Measurements from ENCODE around the gene GFY. TPM values are rescaled to one million over a fixed set of nuclear protein-coding genes. Genes with fewer than 3 reads are reported as not detected.

The GFY gene
- total RNA-seq, 1 experiment from 2014 or later, result not detected

Other genes starting within 250 kb of the GFY start
- not detected in 2 replicates for gene SLC6A16, start 100.2 kb upstream of the GFY start, total RNA-seq (2014; rRNA removed; shearing (Covaris generic))
- gene CD37, start 90.0 kb upstream of the GFY start, total RNA-seq (2014; rRNA removed; shearing (Covaris generic)), result not detected in 2 replicates
- 27.7 and 33.7 TPM in 2 replicates for gene TEAD2, start 63.0 kb upstream of the GFY start, total RNA-seq (2014; rRNA removed; shearing (Covaris generic))
- gene DKKL1, start 61.5 kb upstream of the GFY start, total RNA-seq (2014; rRNA removed; shearing (Covaris generic)), result 0.13 and 0.75 TPM in 2 replicates
- gene KASH5, start 37.1 kb upstream of the GFY start, total RNA-seq (2014; rRNA removed; shearing (Covaris generic)), result not detected in 2 replicates
- gene PTH2, start 1.9 kb upstream of the GFY start, total RNA-seq (2014; rRNA removed; shearing (Covaris generic)), result not detected in 2 replicates
- not detected in 2 replicates for gene SLC17A7, start 16.1 kb downstream of the GFY start, total RNA-seq (2014; rRNA removed; shearing (Covaris generic))
- gene PIH1D1, start 26.4 kb downstream of the GFY start, total RNA-seq (2014; rRNA removed; shearing (Covaris generic)), result 78.2 and 111 TPM in 2 replicates
- gene ALDH16A1, start 27.8 kb downstream of the GFY start, total RNA-seq (2014; rRNA removed; shearing (Covaris generic)), result 37.5 and 52.9 TPM in 2 replicates
- 0.95 TPM in 1 of 2 replicates, not detected in the other for gene FLT3LG, start 48.8 kb downstream of the GFY start, total RNA-seq (2014; rRNA removed; shearing (Covaris generic))
- 1,714 and 2,572 TPM in 2 replicates for gene RPL13A, start 62.2 kb downstream of the GFY start, total RNA-seq (2014; rRNA removed; shearing (Covaris generic))
- gene RPS11, start 71.0 kb downstream of the GFY start, total RNA-seq (2014; rRNA removed; shearing (Covaris generic)), result 2,318 and 2,803 TPM in 2 replicates
- 11.8 and 21.5 TPM in 2 replicates for gene FCGRT, start 87.3 kb downstream of the GFY start, total RNA-seq (2014; rRNA removed; shearing (Covaris generic))
- 55.5 and 61.2 TPM in 2 replicates for gene RCN3, start 102.6 kb downstream of the GFY start, total RNA-seq (2014; rRNA removed; shearing (Covaris generic))
- 129 and 140 TPM in 2 replicates for gene NOSIP, start 155.2 kb downstream of the GFY start, total RNA-seq (2014; rRNA removed; shearing (Covaris generic))
- gene PRRG2, start 155.9 kb downstream of the GFY start, total RNA-seq (2014; rRNA removed; shearing (Covaris generic)), result not detected in 2 replicates
- 0.66 and 2.6 TPM in 2 replicates for gene PRR12, start 165.8 kb downstream of the GFY start, total RNA-seq (2014; rRNA removed; shearing (Covaris generic))
- gene RRAS, start 214.8 kb downstream of the GFY start, total RNA-seq (2014; rRNA removed; shearing (Covaris generic)), result 8.1 and 30.6 TPM in 2 replicates
- gene SCAF1, start 216.8 kb downstream of the GFY start, total RNA-seq (2014; rRNA removed; shearing (Covaris generic)), result 23.2 and 27.3 TPM in 2 replicates
- 56.9 and 61.4 TPM in 2 replicates for gene IRF3, start 240.5 kb downstream of the GFY start, total RNA-seq (2014; rRNA removed; shearing (Covaris generic))
- gene BCL2L12, start 240.5 kb downstream of the GFY start, total RNA-seq (2014; rRNA removed; shearing (Covaris generic)), result 9.5 and 16.2 TPM in 2 replicates

All from SJSA1 (cell line).